HG03354 (cell line): ENCODE data around the gene CTBS.
A peak's percentile ranks its signal among the peaks of the same experiment; 100 is the strongest.

ENCODE experiments used
- ATAC-seq: cut with Tn5 transposase; IDR thresholded peaks from one replicate; pipeline ENCODE4 v1.9.1; 2021; ENCODE audit warnings: mild to moderate bottlenecking; ENCODE audit not compliant: unreplicated experiment, poor library complexity, severe bottlenecking

The CTBS gene, protein sequence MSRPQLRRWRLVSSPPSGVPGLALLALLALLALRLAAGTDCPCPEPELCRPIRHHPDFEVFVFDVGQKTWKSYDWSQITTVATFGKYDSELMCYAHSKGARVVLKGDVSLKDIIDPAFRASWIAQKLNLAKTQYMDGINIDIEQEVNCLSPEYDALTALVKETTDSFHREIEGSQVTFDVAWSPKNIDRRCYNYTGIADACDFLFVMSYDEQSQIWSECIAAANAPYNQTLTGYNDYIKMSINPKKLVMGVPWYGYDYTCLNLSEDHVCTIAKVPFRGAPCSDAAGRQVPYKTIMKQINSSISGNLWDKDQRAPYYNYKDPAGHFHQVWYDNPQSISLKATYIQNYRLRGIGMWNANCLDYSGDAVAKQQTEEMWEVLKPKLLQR

DNA sequence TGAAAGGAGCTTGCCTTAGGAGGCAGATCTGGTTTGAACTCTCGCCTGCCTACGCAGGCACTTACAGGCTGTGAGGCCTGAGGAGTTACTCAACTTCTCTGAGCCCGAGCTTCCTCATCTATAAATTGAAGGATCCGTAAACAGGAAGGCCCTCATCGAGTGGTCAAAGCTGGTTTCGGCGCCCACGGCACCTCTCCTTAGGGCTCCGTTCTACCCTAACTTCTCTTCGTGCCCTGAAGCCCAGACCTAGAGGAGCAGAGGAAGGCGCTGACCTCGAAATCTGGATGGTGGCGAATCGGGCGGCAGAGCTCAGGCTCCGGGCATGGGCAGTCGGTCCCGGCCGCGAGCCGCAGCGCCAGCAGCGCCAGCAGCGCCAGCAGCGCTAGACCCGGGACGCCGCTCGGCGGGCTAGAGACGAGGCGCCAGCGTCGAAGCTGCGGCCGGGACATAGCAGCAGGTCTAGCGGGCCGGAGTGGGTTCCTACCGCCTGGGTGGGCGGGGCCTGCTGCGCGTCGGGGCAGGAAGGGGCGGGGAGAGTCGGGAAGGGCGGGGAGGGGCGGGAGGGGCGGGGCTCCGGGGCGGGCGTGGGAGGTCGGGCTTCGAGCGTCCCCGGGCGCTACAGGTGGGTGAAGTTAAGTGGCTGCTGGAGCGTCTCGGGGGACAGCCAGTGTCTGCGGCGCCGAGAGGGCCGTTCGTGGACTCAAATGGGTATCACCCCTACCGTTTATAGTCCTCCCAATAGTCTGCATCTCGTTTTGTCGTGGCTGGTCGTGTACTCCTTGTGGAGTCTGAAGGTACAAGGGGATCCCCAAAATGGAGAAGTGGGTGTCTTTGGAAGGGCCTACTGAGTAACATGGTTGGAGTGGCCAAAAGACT lies at the start of gene CTBS:
Gene CTBS (minus strand): TSS at position 474 of the 876 bp plus-strand sequence. CDS start 25 bp downstream, at position 449.
- ATAC-seq: peak; percentile 86

DNA sequence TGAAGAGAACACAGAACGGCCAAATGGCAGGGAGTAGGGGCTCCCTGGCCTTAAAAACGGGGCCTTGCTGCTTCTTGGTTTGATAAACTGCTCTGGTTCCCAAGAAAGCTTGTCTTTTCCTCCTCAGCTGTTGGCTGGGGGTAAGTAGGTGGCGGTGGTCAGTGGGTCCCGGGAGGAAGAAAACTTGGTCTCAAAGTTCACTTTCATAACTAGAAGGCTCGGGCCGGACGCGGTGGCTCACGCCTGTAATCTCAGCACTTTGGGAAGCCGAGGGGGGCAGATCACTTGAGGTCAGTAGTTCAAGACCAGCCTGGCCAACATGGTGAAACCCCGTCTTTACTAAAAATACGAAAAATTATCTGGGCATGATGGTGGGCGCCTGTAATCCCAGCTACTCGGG lies 47.3 kb upstream of the CTBS start:
- no peak for ATAC-seq

DNA sequence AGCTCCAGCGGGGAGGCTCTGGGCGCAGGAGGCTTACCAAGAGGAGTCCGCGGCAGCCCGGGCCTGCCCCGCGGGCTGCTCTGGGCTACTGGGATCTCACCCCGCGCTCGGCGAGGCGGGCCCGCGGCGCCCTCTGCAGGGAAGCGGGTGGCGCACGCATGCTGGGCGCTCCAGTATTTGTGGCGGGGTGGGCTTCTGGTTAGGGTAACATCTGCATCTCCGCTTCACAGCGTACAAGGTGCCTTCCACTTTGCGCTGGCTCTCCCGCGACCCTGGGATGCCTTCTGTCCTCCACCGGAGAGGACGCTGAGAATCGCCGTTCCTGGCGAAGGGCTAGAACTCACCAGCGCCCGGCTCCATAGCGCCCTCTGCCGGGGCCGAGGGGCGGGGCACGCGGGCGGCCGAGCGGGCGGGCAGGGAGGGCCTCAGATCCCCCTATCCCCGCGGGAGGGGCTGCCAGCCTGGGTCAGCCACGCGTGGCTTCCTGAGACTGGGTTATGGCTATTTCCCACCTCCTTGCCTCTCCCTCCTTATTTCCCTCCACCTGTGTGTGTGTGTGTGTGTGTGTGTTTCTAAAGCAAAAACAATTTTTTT lies 46.6 kb upstream of the CTBS start:
- peak; percentile 97 for ATAC-seq

DNA sequence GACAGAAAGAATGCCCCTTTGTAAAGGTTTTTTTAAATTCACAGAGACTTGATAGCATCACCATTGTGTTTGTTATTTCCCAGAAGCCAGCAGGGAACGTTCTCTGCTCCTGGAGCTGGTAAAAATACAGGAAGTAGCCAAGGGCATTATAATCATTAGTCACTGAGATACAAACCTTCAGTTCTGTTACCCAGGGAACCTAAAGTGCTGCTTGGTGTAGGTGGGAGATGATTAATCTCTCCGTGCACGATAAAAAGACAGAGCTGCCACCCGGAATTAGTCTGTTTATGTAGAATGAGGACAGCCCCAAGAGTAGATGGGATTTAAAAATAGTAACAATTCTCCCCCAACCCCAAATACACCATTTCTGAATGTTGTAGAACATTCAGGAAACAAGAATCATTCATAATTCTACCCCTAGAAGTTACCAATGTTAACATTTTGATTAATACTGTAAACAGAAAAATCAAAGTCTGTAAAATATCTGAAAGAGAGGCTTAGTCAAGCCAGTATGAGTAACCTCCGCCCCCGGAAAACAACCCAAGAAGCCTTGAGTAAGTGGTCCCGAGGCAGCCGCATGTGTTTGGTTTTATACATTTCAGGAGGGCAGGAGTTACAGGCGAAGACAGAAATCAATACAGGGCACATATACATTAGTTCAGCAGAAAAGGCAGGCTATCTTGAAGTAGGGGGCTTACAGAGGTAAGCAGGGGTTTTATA lies 45.3 kb upstream of the CTBS start:
- ATAC-seq: no peak

GRCh38 chr1:84617349-84617748 lies 43.1 kb upstream of the CTBS start:
- no peak for ATAC-seq

- no peak for ATAC-seq
These were observed 41.5 kb upstream of the CTBS start for GRCh38 chr1:84615790-84616189.

GRCh38 chr1:84613887-84614286 lies 39.6 kb upstream of the CTBS start:
- no peak for ATAC-seq

DNA sequence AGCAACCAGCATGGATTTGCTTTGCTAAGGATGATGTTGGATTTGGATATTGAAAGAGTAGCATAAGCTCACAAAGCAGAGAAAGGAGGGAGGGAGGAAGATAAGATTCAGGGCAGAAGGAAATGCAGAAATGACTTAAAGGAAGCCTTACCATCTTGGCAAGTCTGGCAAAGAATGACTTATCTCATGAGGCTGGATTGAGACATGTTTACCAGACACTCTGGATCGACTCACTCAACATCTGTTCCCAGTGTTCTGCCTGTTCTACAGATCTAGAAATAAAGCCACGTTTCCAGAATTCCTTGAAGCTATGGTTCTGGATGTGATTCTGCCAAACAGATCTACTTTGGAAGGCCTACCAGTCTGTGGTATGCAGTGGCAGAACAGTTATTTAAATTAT lies 38.8 kb upstream of the CTBS start:
- ATAC-seq: no peak

DNA sequence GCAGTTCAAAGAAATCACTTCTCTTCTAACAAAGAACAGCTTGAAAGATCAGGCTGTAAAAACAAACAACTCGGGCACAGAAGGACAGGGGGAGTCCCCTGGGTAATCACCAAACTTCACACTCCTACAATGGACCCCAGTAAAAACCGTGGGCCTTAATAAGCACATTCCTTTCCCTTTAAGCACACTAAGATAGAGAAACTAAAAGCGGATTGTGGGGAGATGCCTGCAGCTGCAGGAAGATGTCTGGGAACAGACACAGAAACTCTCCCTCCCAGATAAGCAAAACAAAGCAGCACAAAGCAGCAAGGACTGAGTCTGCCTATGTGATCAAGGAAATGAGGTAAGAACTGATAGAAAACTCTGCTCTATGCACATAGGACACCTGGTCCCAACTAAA lies 37.6 kb upstream of the CTBS start:
- no peak for ATAC-seq

GRCh38 chr1:84611091-84611490 lies 36.9 kb upstream of the CTBS start:
- ATAC-seq: no peak

GRCh38 chr1:84606977-84607376 lies 32.7 kb upstream of the CTBS start:
- ATAC-seq: no peak

- no peak for ATAC-seq
These were observed 30.9 kb upstream of the CTBS start for GRCh38 chr1:84605157-84605556.

DNA sequence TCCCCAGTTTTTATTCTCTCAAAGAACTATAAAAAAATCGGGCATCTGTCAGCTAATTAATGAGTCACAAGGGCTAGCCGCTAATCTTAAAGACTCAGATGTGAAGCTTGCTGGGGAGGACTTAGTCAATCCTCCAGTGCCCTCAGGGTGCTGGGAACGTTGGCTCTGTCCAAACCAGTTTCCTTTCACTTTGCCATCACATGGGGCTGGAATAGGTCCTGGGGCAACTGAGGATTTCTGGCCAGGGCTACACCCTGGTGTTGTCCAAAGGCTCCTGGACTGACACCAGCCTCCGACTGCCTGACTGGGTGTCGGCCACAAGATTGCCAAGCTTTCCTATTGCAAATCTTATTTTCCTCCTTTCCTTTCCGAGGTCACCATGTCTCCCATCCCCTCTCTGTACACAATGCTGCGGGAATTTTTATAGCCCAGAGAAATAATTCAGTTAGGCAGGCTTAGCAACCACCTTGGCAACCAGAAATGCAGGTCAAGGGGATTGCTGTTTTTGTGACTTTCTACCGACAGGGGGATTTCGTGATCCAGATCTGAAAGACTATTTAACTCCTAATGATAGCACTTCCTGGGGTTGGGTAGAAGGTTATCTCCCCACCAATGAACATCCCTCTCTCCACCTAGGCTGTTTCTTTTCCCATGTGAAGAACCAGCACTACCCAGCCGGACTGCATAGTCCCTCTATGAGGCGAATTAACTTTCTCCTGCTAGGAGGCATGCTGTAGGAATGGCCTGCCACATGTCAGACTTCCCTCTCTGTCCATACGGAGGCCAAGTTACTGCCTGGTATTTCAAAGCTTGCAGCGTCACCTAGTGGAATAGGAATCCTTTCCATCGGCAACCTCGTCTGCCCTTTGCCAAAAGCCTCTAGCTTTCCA lies 29.9 kb upstream of the CTBS start:
- ATAC-seq: no peak

GRCh38 chr1:84603223-84603622 lies 29.0 kb upstream of the CTBS start:
- no peak for ATAC-seq

- no peak for ATAC-seq
These were observed 26.6 kb upstream of the CTBS start for GRCh38 chr1:84600796-84601195.

DNA sequence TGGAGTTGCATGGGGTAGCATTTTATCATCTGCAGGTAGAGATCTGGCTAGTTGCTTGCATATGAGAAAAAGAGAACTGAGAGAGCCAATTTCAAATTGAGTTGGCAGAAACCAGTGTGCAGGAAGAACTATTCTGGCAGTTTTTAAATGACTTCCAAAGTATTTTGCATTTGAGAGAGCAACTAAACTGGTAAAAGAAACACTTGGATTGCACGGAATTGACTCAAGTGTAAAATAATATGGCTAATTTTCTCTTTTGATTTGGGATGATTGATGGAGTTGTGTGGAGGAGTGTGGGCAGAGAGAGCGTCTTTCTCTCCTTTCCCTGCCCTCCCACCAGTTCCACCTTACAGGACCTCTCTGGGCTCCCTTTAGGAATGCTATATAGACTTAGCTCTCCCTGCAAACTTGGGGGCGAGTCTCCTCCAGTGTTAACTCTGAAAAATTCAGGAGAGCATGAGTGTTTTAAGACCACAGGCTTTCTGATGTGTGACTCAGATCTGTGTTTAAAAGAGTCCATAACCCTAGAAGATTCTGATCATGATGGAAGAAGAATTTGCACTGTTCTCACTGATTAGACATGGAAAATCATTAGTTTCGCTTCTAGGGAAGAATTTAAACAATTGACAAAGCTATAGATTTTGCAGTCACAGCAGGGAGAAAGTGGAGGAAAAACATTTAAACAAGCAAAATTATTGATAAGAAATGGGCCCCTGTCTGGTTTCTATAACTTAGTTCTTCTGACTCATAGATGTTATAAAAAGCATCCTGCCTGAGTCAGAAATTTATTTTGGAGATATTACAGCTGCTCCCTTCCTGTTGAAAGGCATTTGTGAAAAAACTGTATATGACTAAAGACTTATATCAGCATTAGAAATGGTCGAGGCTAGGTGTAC lies 24.9 kb upstream of the CTBS start:
- peak; percentile 78 for ATAC-seq

GRCh38 chr1:84598418-84598817 lies 24.2 kb upstream of the CTBS start:
- ATAC-seq: no peak

GRCh38 chr1:84597011-84597410 lies 22.8 kb upstream of the CTBS start:
- no peak for ATAC-seq
